HEK293 (cell line): ENCODE results near the gene NDUFA9.

ENCODE experiments used
- CTCF ChIA-PET: fragments of 350-600 bp; formaldehyde crosslinking; extraction: SDS; loops from one replicate; lab custom pipeline; 2021; ENCODE audit warnings: antibody characterized with exemption; lab: Yijun Ruan, JAX
- POLR2A ChIA-PET: fragments of 300-600 bp; formaldehyde crosslinking; extraction: SDS; loops from one replicate; lab custom pipeline; 2020; ENCODE audit warnings: antibody characterized with exemption, inconsistent platforms; lab: Yijun Ruan, JAX
- H3K27ac ChIP-seq: fragments of 200-500 bp; sonication (Bioruptor generic); 2 replicates; pipeline ENCODE4 v1.5.1; 2014; ENCODE audit warnings: low read depth, low read length, control low read depth, inconsistent platforms; ENCODE audit errors: extremely low read depth
- H3K36me3 ChIP-seq, 2 experiments: fragments of 200-500 bp in 1 of 2; sonication (Bioruptor generic) in 1 of 2; 1 replicate in 1 of 2; 2 replicates in 1 of 2; pipeline ENCODE4 v1.5.1; 2014 to 2017; ENCODE audit warnings: inconsistent platforms in 2 of 2, low read length in 2 of 2; ENCODE audit not compliant: control insufficient read depth in 2 of 2, insufficient read depth in 1 of 2
- H3K4me1 ChIP-seq: fragments of 200-500 bp; sonication (Bioruptor generic); 2 replicates; pipeline ENCODE4 v1.5.1; 2014; ENCODE audit warnings: mild to moderate bottlenecking, low read length, inconsistent platforms; ENCODE audit not compliant: control insufficient read depth, insufficient read depth
- H3K4me3 ChIP-seq: 2 replicates; pipeline ENCODE4 v1.5.1; 2011; ENCODE audit warnings: low read depth, mild to moderate bottlenecking, control low read depth, low read length, moderate library complexity
- H3K9me3 ChIP-seq: fragments of 200-500 bp; sonication (Bioruptor generic); 2 replicates; pipeline ENCODE4 v1.5.1; 2014; ENCODE audit warnings: low read depth, low read length, inconsistent platforms; ENCODE audit not compliant: control insufficient read depth, insufficient read depth
- ELK4 ChIP-seq: IDR thresholded peaks from 2 replicates; pipeline ENCODE4 v1.6.1; 2011; ENCODE audit warnings: mild to moderate bottlenecking, low read depth, low read length, borderline replicate concordance
- GLIS2 ChIP-seq: fragments of 450-650 bp; formaldehyde crosslinking; IDR thresholded peaks from 2 replicates; pipeline ENCODE4 v1.5.1; 2016; ENCODE audit warnings: missing biosample characterization, missing genetic modification characterization
- KLF1 ChIP-seq: fragments of 450-650 bp; formaldehyde crosslinking; IDR thresholded peaks from 2 replicates; pipeline ENCODE4 v1.5.1; 2016; ENCODE audit warnings: missing biosample characterization, missing genetic modification characterization
- KLF8 ChIP-seq: fragments of 450-650 bp; formaldehyde crosslinking; IDR thresholded peaks from 2 replicates; pipeline ENCODE4 v1.5.1; 2016; ENCODE audit warnings: missing biosample characterization, missing genetic modification characterization
- OSR2 ChIP-seq: fragments of 450-650 bp; formaldehyde crosslinking; IDR thresholded peaks from 2 replicates; pipeline ENCODE4 v1.5.1; 2016; ENCODE audit warnings: missing biosample characterization, missing genetic modification characterization
- OVOL3 ChIP-seq: fragments of 450-650 bp; formaldehyde crosslinking; IDR thresholded peaks from 2 replicates; pipeline ENCODE4 v1.5.1; 2016; ENCODE audit warnings: missing biosample characterization, missing genetic modification characterization
- SCRT1 ChIP-seq: fragments of 450-650 bp; formaldehyde crosslinking; IDR thresholded peaks from 2 replicates; pipeline ENCODE4 v1.5.1; 2016; ENCODE audit warnings: missing biosample characterization, missing genetic modification characterization, borderline replicate concordance
- SCRT2 ChIP-seq: fragments of 450-650 bp; formaldehyde crosslinking; IDR thresholded peaks from 2 replicates; pipeline ENCODE4 v1.5.1; 2016; ENCODE audit warnings: missing biosample characterization, missing genetic modification characterization
- ZNF140 ChIP-seq: fragments of 450-650 bp; formaldehyde crosslinking; IDR thresholded peaks from 2 replicates; pipeline ENCODE4 v1.5.1; 2016; ENCODE audit warnings: missing biosample characterization, missing genetic modification characterization
- ZNF19 ChIP-seq: fragments of 450-650 bp; formaldehyde crosslinking; IDR thresholded peaks from 2 replicates; pipeline ENCODE4; 2016; ENCODE audit warnings: missing biosample characterization, missing genetic modification characterization, low read depth
- ZNF239 ChIP-seq: fragments of 450-650 bp; formaldehyde crosslinking; IDR thresholded peaks from 2 replicates; pipeline ENCODE4 v1.5.1; 2016; ENCODE audit warnings: missing biosample characterization, missing genetic modification characterization
- ZNF335 ChIP-seq: fragments of 450-650 bp; formaldehyde crosslinking; conservative IDR thresholded peaks from 2 replicates; pipeline ENCODE4 v1.5.1; 2016; ENCODE audit warnings: missing biosample characterization, missing genetic modification characterization
- ZNF350 ChIP-seq: fragments of 450-650 bp; formaldehyde crosslinking; IDR thresholded peaks from 2 replicates; pipeline ENCODE4 v1.5.0; 2017; ENCODE audit warnings: missing biosample characterization, mild to moderate bottlenecking, missing genetic modification characterization
- ZNF433 ChIP-seq: fragments of 450-650 bp; formaldehyde crosslinking; IDR thresholded peaks from 2 replicates; pipeline ENCODE4 v1.5.1; 2016; ENCODE audit warnings: missing biosample characterization, missing genetic modification characterization, low read depth
- ZNF473 ChIP-seq: fragments of 450-650 bp; formaldehyde crosslinking; IDR thresholded peaks from 2 replicates; pipeline ENCODE4 v1.5.1; 2017; ENCODE audit warnings: missing biosample characterization, missing genetic modification characterization
- ZNF596 ChIP-seq: fragments of 450-650 bp; IDR thresholded peaks from 2 replicates; pipeline ENCODE4 v1.5.0; 2018; ENCODE audit warnings: missing biosample characterization, mild to moderate bottlenecking, missing genetic modification characterization, moderate library complexity
- ZNF654 ChIP-seq: fragments of 450-650 bp; formaldehyde crosslinking; IDR thresholded peaks from 2 replicates; pipeline ENCODE4 v1.5.1; 2016; ENCODE audit warnings: low read depth, missing biosample characterization, missing genetic modification characterization
- ZNF707 ChIP-seq: fragments of 450-650 bp; formaldehyde crosslinking; IDR thresholded peaks from 2 replicates; pipeline ENCODE4 v1.5.1; 2016; ENCODE audit warnings: missing biosample characterization, missing genetic modification characterization
- ZNF777 ChIP-seq: fragments of 450-650 bp; formaldehyde crosslinking; IDR thresholded peaks from 2 replicates; pipeline ENCODE4 v1.5.1; 2017; ENCODE audit warnings: missing biosample characterization, missing genetic modification characterization, borderline replicate concordance
- ZNF791 ChIP-seq: fragments of 450-650 bp; formaldehyde crosslinking; IDR thresholded peaks from 2 replicates; pipeline ENCODE4 v1.5.1; 2016; ENCODE audit warnings: missing biosample characterization, missing genetic modification characterization
- ZNF792 ChIP-seq: fragments of 450-650 bp; formaldehyde crosslinking; IDR thresholded peaks from 2 replicates; pipeline ENCODE4 v1.5.1; 2016; ENCODE audit warnings: missing biosample characterization, missing genetic modification characterization
- ZSCAN16 ChIP-seq: fragments of 450-650 bp; formaldehyde crosslinking; IDR thresholded peaks from 2 replicates; pipeline ENCODE4 v1.5.1; 2016; ENCODE audit warnings: missing biosample characterization, missing genetic modification characterization
- ZSCAN4 ChIP-seq: fragments of 450-650 bp; formaldehyde crosslinking; IDR thresholded peaks from 2 replicates; pipeline ENCODE4 v1.5.1; 2017; ENCODE audit warnings: missing biosample characterization, missing genetic modification characterization
- TF ChIP-seq, protein P1 (sequence below): fragments of 450-650 bp; formaldehyde crosslinking; IDR thresholded peaks from 2 replicates; pipeline ENCODE4 v1.5.1; 2016; ENCODE audit warnings: missing biosample characterization, missing genetic modification characterization

Gene NDUFA9

GRCh38 chr12:4649358-4649661 is 396 bp downstream of the NDUFA9 start (continued):
- TF ChIP-seq ELK4 = no peak
- TF ChIP-seq ZNF140 (tag by site-specific recombination) = no peak
- TF ChIP-seq OVOL3 (tag by site-specific recombination) = no peak
- no peak for TF ChIP-seq ZNF654 (tag by site-specific recombination)
- TF ChIP-seq ZNF19 (tag by site-specific recombination) = no peak
- no peak for TF ChIP-seq KLF8

GRCh38 chr12:4653257-4653656 is 4.3 kb downstream of the NDUFA9 start:
- Histone ChIP-seq H3K4me3 (no peak overlapping the region), H3K27ac (no peak overlapping the region), H3K9me3 (no peaks in the 10 kb centered on the region), H3K4me1 (peaks cover 19% of the 10 kb centered on the region), H3K36me3 (peaks cover 25 to 39% of the 10 kb centered on the region in 2 experiments; a peak in 2 of 3 replicates)
- TF ChIP-seq KLF1 (tag by site-specific recombination) (no peak), SCRT2 (peak; percentile 85), ZSCAN4 (tag by site-specific recombination) (no peak), ZNF239 (tag by site-specific recombination) (no peak), OSR2 (tag by site-specific recombination) (no peak), SCRT1 (tag by site-specific recombination) (peak; percentile 55; the same call in 1 of the 2 replicates), ZNF433 (no peak)
- CTCF ChIA-PET = interaction anchor here (1.1 kb wide), 1 partner anchor 105 kb away, joined by 6 read pairs; no protein-coding TSS in a partner anchor
- POLR2A ChIA-PET = no interaction called here

DNA sequence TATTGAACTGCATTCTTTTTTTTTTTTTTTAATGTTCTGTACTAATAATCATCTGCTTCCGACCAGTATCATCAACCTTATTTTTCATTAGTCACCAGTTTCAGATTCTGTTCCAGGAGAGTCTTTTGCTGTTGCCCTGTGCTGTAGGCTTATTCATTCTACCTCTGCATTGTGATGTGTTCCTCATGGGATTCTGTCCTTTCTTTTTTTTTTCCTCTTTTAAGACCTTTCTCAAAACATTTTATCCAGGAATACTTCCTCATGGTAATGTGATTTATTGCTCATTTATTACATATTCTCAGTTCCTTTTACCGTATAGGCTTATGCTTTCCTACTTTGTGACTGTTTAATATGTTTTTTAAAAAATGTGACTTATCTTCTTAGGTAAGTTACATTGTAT is 4.8 kb downstream of the NDUFA9 start:
- Histone ChIP-seq H3K4me1 (peaks cover 19% of the 10 kb centered on the region), H3K27ac (no peak overlapping the region), H3K9me3 (no peaks in the 10 kb centered on the region), H3K4me3 (no peak overlapping the region), H3K36me3 (peaks cover 28 to 43% of the 10 kb centered on the region in 2 experiments)
- TF ChIP-seq ZNF792 (tag by site-specific recombination) = no peak
- TF ChIP-seq ZSCAN16 (tag by site-specific recombination) = no peak
- no peak for TF ChIP-seq ZNF433
- TF ChIP-seq ZNF707 (tag by site-specific recombination) = no peak
- TF ChIP-seq ZNF596 (tag by site-specific recombination) = no peak
- no peak for TF ChIP-seq ZNF350 (tag by site-specific recombination)
- TF ChIP-seq ZNF791 (tag by site-specific recombination) = no peak
- ChIA-PET POLR2A (no interaction called here), CTCF (no interaction called here)

DNA sequence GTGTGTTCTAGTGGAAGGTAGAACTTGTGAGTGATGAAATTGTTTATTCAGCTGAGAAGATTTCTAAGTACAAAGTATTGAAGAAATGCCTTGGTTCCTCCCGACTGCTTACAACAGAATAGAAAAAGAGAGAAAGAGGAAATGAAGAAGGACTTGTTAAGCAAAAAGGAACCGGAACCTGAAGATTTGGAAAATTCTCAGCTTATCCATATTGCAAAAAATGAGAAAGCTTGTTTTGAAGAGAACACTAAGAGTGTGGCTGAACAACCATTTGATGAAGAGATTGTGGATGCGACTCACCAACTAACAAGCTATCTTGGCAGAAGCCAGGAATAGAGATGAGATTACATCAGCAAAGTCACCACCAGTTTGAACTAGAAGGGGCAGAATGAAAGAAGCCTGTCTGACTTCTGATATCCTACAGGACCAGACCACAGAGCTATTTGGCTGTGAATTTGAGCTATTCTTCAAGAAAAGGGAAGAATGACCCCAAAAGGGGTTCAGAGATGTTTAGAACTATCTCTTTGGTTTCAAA is 15.1 kb downstream of the NDUFA9 start:
- no peak overlapping the region for H3K27ac ChIP-seq
- no peaks in the 10 kb centered on the region for H3K4me1 ChIP-seq
- H3K4me3 ChIP-seq = no peak overlapping the region
- ChIA-PET CTCF (interaction anchor here (0.7 kb wide), 1 partner anchor 199 kb away, joined by 3 read pairs; no protein-coding TSS in a partner anchor), POLR2A (interaction anchor here (1.1 kb wide), 1 partner anchor 15 kb away, joined by 5 read pairs; the partner anchor contains the start of genes AKAP3 and NDUFA9)
- H3K9me3 ChIP-seq = no peaks in the 10 kb centered on the region
- peaks cover 62 to 97% of the 10 kb centered on the region in 2 experiments for H3K36me3 ChIP-seq
- TF ChIP-seq ZNF335 (tag by site-specific recombination) = 0 out of 2 replicates have a peak, but pooled peaks have one; percentile 29
- TF ChIP-seq GLIS2 = no peak
- TF ChIP-seq, protein P1, sequence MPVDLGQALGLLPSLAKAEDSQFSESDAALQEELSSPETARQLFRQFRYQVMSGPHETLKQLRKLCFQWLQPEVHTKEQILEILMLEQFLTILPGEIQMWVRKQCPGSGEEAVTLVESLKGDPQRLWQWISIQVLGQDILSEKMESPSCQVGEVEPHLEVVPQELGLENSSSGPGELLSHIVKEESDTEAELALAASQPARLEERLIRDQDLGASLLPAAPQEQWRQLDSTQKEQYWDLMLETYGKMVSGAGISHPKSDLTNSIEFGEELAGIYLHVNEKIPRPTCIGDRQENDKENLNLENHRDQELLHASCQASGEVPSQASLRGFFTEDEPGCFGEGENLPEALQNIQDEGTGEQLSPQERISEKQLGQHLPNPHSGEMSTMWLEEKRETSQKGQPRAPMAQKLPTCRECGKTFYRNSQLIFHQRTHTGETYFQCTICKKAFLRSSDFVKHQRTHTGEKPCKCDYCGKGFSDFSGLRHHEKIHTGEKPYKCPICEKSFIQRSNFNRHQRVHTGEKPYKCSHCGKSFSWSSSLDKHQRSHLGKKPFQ (tag by site-specific recombination) = no peak
- TF ChIP-seq ZNF473 (tag by site-specific recombination) = no peak
- TF ChIP-seq ZNF777 (tag by site-specific recombination) = no peak
